Measurements from ENCODE around the gene IL17RA.

DNA sequence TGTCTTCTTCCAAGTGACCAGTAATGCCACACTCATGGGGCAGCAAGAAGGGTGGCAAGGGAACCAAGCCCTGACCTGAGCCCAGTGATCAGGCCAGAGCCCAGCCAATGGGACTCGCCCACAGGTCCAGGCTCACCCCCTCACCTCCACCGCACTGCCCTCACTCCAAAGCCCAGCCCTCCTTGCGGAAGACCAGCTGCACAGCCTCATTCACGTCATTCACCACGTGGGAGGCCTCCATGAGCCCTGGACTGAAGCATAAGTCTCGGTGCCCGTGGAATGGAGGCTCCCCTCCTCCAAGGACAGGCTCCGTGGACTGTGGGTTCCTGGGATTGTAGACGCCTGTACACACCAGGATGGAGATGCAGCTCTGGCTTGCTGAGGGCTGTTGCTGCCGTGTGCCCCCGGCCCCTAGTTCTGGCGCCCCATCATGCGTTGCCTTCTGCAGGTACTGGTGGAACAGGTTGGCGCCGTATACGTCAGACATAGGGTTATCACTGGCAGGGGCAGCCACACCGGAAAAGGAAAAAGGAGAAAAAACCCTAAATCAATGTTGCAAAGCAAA, 53.1 kb downstream of the IL17RA start:
- TF ChIP-seq CTCF (optimal IDR thresholded peaks at IDR 0.05 in 1 of 3, IDR thresholded peaks at IDR 0.05 in 1 of 3, conservative IDR thresholded peaks at IDR 0.05 in 1 of 3; ENCODE audit: extremely low read depth in 1 of 3, insufficient read depth in 2 of 3, low read length in 3 of 3) (no peak), EZH2 (IDR thresholded peaks at IDR 0.05; ENCODE audit: low read length) (no peak)

Data from keratinocyte (primary cell).